Measurements from ENCODE around the gene UAP1L1. TPM values are rescaled to one million over a fixed set of nuclear protein-coding genes. Genes with fewer than 3 reads are reported as not detected.
A peak's percentile ranks its signal among the peaks of the same experiment; 100 is the strongest.

The UAP1L1 gene
- total and polyA plus RNA-seq, 2 experiments from 2014 or later, result 15.6 to 39.1 TPM

DNA sequence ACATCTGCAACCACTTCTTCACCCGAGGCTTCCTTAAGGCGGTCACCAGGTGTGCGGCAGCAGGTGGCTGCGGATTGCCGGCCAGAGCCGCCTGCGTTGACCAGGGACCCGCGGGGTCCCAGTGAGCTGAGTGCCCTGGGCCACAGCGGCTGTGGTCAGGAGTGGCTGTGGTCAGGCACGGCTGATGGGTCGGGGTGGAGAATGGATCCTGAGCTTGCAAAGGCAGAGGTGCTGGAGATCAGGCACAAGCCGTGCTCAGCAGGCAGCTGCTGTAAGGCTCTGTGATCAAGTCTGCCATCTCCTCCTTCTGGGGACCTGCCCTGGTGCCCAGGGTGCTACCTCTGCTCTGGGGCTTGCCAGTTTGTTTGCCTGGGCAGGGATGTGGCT lies 2.1 kb downstream of the UAP1L1 start:
- 87% methylated on average over 13 of the region's 13 CpGs for WGBS (ENCODE audit: low lambda C conversion rate, missing lambda C conversion rate)
- Histone ChIP-seq H3K4me2 (peak overlapping the region; percentile 96), H3K9me2 (replicated peaks; ENCODE audit: insufficient read depth) (no peaks in the 10 kb centered on the region)

DNA sequence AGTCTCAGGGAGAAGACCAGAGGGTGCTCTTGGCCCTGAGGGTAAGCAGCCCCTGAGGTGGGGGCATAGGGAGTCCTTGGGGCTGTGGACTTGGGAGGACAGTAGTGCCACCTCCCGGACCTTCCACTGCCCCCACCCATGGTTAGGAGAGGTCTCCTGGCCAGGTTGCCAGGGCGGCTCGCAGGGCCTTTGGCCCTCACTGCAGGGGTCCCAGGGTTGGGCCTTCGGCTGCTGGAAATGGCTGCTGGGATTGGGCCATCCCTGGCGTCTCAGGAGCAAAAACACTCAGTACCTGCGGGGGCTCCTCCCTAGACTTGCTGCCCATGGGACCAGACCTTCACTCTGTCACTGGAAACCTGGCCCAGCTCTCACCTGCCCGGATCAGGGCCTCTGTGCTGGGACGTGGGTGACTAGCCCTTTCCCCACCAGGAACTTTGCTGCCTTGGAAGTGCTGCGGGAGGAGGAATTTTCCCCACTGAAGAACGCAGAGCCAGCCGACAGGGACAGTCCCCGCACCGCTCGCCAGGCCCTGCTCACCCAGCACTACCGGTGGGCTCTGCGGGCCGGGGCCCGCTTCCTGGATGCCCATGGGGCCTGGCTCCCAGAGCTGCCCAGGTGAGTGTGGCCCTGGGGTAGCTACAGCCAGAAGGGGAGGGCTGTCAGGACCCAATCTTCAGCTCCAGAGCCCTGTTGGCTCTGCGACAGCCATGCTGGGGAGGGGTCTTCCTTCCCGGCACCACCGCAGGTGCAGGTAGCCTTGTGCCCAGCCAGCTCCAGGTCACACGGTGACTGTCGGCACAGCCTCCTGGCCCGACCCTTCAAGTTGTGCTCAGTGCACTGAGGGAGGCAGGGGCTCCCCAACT lies 3.2 kb downstream of the UAP1L1 start:
- WGBS (ENCODE audit: low lambda C conversion rate, missing lambda C conversion rate), result 92% methylated on average over 22 of the region's 24 CpGs
- peaks cover 14% of the 10 kb centered on the region for H3K79me2 ChIP-seq
- H4K20me1 ChIP-seq (ENCODE audit: insufficient read depth, poor library complexity, severe bottlenecking), result peaks cover 11% of the 10 kb centered on the region
- H3K27me3 ChIP-seq, result peaks cover 14% of the 10 kb centered on the region
- peaks cover 22% of the 10 kb centered on the region for H3K4me1 ChIP-seq (ENCODE audit: insufficient read depth)
- H3K36me3 ChIP-seq (replicated peaks; ENCODE audit: insufficient read depth, low read depth), result no peaks in the 10 kb centered on the region
- no peaks in the 10 kb centered on the region for H3K9me2 ChIP-seq (replicated peaks; ENCODE audit: insufficient read depth)
- DNase-seq (ENCODE audit: low spot score), result no peak
- no peak overlapping the region for H2AFZ ChIP-seq
- no peak for TF ChIP-seq EZH2phosphoT487 (IDR thresholded peaks at IDR 0.05; ENCODE audit: low read depth, severe bottlenecking, unreplicated experiment)
- H3K9me3 ChIP-seq (ENCODE audit: low read depth), result no peaks in the 10 kb centered on the region
- no peak overlapping the region for H3K4me3 ChIP-seq
- H3K27ac ChIP-seq, result no peak overlapping the region
- H3K4me2 ChIP-seq, result no peak overlapping the region

More for the DNA sequence above, 2.1 kb downstream of the UAP1L1 start:
- Histone ChIP-seq H3K4me3 (no peak overlapping the region), H3K4me1 (ENCODE audit: insufficient read depth) (peaks cover 20% of the 10 kb centered on the region), H3K9me3 (ENCODE audit: low read depth) (no peaks in the 10 kb centered on the region), H3K36me3 (replicated peaks; ENCODE audit: insufficient read depth, low read depth) (no peaks in the 10 kb centered on the region), H2AFZ (no peak overlapping the region), H3K27ac (no peak overlapping the region), H4K20me1 (ENCODE audit: insufficient read depth, poor library complexity, severe bottlenecking) (peaks cover 11% of the 10 kb centered on the region), H3K27me3 (peaks cover 14% of the 10 kb centered on the region), H3K79me2 (peaks cover 14% of the 10 kb centered on the region)
- no peak for DNase-seq (ENCODE audit: low spot score)
- TF ChIP-seq, protein P1, sequence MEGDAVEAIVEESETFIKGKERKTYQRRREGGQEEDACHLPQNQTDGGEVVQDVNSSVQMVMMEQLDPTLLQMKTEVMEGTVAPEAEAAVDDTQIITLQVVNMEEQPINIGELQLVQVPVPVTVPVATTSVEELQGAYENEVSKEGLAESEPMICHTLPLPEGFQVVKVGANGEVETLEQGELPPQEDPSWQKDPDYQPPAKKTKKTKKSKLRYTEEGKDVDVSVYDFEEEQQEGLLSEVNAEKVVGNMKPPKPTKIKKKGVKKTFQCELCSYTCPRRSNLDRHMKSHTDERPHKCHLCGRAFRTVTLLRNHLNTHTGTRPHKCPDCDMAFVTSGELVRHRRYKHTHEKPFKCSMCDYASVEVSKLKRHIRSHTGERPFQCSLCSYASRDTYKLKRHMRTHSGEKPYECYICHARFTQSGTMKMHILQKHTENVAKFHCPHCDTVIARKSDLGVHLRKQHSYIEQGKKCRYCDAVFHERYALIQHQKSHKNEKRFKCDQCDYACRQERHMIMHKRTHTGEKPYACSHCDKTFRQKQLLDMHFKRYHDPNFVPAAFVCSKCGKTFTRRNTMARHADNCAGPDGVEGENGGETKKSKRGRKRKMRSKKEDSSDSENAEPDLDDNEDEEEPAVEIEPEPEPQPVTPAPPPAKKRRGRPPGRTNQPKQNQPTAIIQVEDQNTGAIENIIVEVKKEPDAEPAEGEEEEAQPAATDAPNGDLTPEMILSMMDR (IDR thresholded peaks at IDR 0.05; ENCODE audit: poor library complexity), result no peak
- TF ChIP-seq EZH2phosphoT487 (IDR thresholded peaks at IDR 0.05; ENCODE audit: low read depth, severe bottlenecking, unreplicated experiment), result no peak
- TF ChIP-seq EZH2 (IDR thresholded peaks at IDR 0.05; ENCODE audit: borderline replicate concordance), result no peak

DNA sequence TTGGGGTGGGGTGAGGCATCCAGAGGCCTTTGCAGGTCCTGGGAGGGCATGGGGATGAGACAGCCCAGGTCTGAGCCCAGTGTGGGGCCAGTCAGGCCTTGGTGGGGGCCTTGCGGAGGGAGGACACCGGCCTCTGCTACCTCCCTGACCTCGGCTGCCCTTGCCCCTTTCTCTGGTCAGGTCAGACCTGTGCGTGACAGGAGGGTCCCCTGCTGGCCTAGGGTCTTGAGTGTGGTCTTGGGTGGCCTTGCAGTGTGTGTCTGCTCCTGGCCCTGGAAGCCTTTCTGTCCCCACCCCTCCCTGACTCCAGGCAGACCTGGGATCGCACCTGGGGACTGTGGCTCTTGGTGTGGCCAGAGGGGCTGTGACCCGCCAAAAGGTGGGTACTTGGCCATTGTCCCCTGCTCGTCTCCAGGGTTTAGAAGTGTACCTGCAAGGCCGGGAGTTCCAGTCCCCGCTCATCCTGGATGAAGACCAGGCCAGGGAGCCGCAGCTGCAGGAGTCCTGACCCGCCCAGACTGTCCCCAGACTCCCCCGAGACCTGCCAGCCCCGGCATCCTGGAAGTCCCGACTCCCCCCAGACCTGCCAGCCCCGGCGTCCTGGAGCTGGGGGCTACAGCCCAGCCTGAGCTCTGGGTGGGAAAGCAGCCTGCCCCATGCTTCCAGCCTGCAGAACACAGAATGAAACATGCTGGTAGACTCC lies 5.1 kb downstream of the UAP1L1 start:
- no peak for DNase-seq (ENCODE audit: low spot score)
- H3K79me2 ChIP-seq, result peaks cover 14% of the 10 kb centered on the region

More for the DNA sequence above, 5.1 kb downstream of the UAP1L1 start:
- Histone ChIP-seq H3K4me3 (no peak overlapping the region), H3K9me2 (replicated peaks; ENCODE audit: insufficient read depth) (no peaks in the 10 kb centered on the region), H3K27me3 (peaks cover 14% of the 10 kb centered on the region), H2AFZ (no peak overlapping the region), H3K9me3 (ENCODE audit: low read depth) (no peaks in the 10 kb centered on the region), H3K4me2 (no peak overlapping the region), H4K20me1 (ENCODE audit: insufficient read depth, poor library complexity, severe bottlenecking) (peaks cover 11% of the 10 kb centered on the region), H3K4me1 (ENCODE audit: insufficient read depth) (peaks cover 26% of the 10 kb centered on the region), H3K27ac (no peak overlapping the region), H3K36me3 (replicated peaks; ENCODE audit: insufficient read depth, low read depth) (no peaks in the 10 kb centered on the region)
- WGBS (ENCODE audit: low lambda C conversion rate, missing lambda C conversion rate), result 95% methylated on average over 13 of the region's 16 CpGs
- no peak for TF ChIP-seq EZH2 (IDR thresholded peaks at IDR 0.05; ENCODE audit: borderline replicate concordance)
- TF ChIP-seq, protein P1 (IDR thresholded peaks at IDR 0.05; ENCODE audit: poor library complexity), result no peak
- no peak for TF ChIP-seq EZH2phosphoT487 (IDR thresholded peaks at IDR 0.05; ENCODE audit: low read depth, severe bottlenecking, unreplicated experiment)

Measured in hepatocyte (in vitro differentiated cells).